Ovary (tissue), 9 donors: ENCODE results near the gene POLR3E. TPM values are rescaled to one million over a fixed set of nuclear protein-coding genes. Genes with fewer than 3 reads are reported as not detected.

ENCODE experiments used
- DNase-seq, 5 donors: peaks; one replicate each; pipeline ENCODE4 v3.0.0-alpha.2; 2019 to 2020
- H3K27ac ChIP-seq, 2 donors: fragments of 200-600 bp; one replicate each; pipeline versions ENCODE4 v1.5.1 to v1.8.0; 2019 to 2022
- H3K27me3 ChIP-seq: fragments of 200-600 bp; one replicate; pipeline ENCODE4 v1.8.0; 2022
- H3K36me3 ChIP-seq: fragments of 200-600 bp; sonication (generic); one replicate; pipeline ENCODE4 v1.5.1; 2019
- H3K4me1 ChIP-seq: one replicate; pipeline ENCODE4 v1.8.1; 2013; ENCODE audit warnings: mild to moderate bottlenecking, moderate library complexity; ENCODE audit not compliant: insufficient read depth
- H3K4me3 ChIP-seq: fragments of 200-600 bp; sonication (generic); one replicate; pipeline ENCODE4 v1.5.1; 2017
- H3K9me3 ChIP-seq, 2 donors: fragments of 200-600 bp in 1 of 2; sonication (generic) in 1 of 2; one replicate each; pipeline versions ENCODE4 v1.5.1 to v1.8.1; 2013 to 2019; ENCODE audit warnings: mild to moderate bottlenecking in 1 of 2, moderate library complexity in 1 of 2
- EP300 ChIP-seq: sonication (generic); formaldehyde crosslinking; IDR thresholded peaks from one replicate; pipeline ENCODE4 v1.6.1; 2017; ENCODE audit warnings: antibody characterized with exemption
- POLR2A ChIP-seq: fragments of 450-650 bp; IDR thresholded peaks from one replicate; pipeline ENCODE4 v1.6.1; 2017; ENCODE audit warnings: antibody characterized with exemption, mild to moderate bottlenecking, moderate library complexity
- WGBS, 3 donors: extraction: QIAGEN DNeasy Blood & Tissue Kit in 1 of 3; methylation state at CpG; one replicate each; pipeline versions ENCODE4 v1.1.5 to v1.1.7; 2013 to 2017; 5-methylcytosine and 5-hydroxymethylcytosine counted together
- intact Hi-C, 4 donors: fragments of 100-400 bp; cut with DNase I; formaldehyde crosslinking; loops; one replicate each; pipeline versions ENCODE4 v1.11.0 to v1.15.1; 2022 to 2023
- polyA plus RNA-seq, 2 donors: library from polyadenylated mRNA; stranded (reverse); fragments of 200-250 nt in 1 of 2; fragments of 350-450 nt in 1 of 2; fragmentation: Illumina TruSeq in 1 of 2; extraction: RNeasy Lipid Tissue Mini Kit (QIAGEN cat#74804) in 1 of 2; gene quantifications; one replicate each; pipeline ENCODE4 v1.2.3, GENCODE V29; 2013 to 2014
- total RNA-seq, 7 donors: library from RNA; depleted of rRNA in 2 of 7; stranded (reverse); fragments of >200 nt in 2 of 7; fragmentation: NEBNext Ultra II Directional in 3 of 7; extraction: Animal tissue kit (Norgen Biotek cat#: 25700) in 3 of 7; gene quantifications; one replicate each; pipeline versions ENCODE4 v1.1.0 to v1.2.4, GENCODE V29; 2016 to 2023
- TF ChIP-seq, protein P1 (sequence below), 3 donors: fragments of 450-650 bp in 2 of 3; fragments of 200-600 bp in 1 of 3; IDR thresholded peaks; one replicate each; pipeline versions ENCODE4 v1.5.1 to v1.8.0; 2016 to 2022; ENCODE audit warnings: antibody characterized with exemption in 3 of 3, mild to moderate bottlenecking in 1 of 3
- donor health status: DM: no; HTN: no; CAD: no; lungs with moderate emphysema.
- donor health status: DM: no; HTN: no; CAD: no.
- donor health status: Bipolar disorder and iron deficiency.
- donor health status: DM: yes; HTN: yes; CAD: no.
- donor health status: DM: no; HTN: no; CAD: no.
- donor health status: DM: yes; HTN: yes; CAD: no.

The POLR3E gene
- total and polyA plus RNA-seq, 9 donors: 18.6 to 57.0 (median 40.8) TPM

- H3K27ac ChIP-seq: no peak overlapping the region
These were observed 31.9 kb upstream of the POLR3E start for GRCh38 chr16:22265351-22265750.

GRCh38 chr16:22266546-22266945, 30.7 kb upstream of the POLR3E start:
- no peak for DNase-seq
- 92 to 98% (median 95%) methylated on average over 16 to 19 of the region's 19 CpGs for WGBS, 3 donors
- no peaks in the 10 kb centered on the region for H3K27me3 ChIP-seq
- no peaks in the 10 kb centered on the region for H3K36me3 ChIP-seq
- H3K4me3 ChIP-seq: no peak overlapping the region
- intact Hi-C loops: no loop called here
- TF ChIP-seq EP300 (no peak), POLR2A (no peak)
- TF ChIP-seq, protein P1, sequence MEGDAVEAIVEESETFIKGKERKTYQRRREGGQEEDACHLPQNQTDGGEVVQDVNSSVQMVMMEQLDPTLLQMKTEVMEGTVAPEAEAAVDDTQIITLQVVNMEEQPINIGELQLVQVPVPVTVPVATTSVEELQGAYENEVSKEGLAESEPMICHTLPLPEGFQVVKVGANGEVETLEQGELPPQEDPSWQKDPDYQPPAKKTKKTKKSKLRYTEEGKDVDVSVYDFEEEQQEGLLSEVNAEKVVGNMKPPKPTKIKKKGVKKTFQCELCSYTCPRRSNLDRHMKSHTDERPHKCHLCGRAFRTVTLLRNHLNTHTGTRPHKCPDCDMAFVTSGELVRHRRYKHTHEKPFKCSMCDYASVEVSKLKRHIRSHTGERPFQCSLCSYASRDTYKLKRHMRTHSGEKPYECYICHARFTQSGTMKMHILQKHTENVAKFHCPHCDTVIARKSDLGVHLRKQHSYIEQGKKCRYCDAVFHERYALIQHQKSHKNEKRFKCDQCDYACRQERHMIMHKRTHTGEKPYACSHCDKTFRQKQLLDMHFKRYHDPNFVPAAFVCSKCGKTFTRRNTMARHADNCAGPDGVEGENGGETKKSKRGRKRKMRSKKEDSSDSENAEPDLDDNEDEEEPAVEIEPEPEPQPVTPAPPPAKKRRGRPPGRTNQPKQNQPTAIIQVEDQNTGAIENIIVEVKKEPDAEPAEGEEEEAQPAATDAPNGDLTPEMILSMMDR (IDR thresholded peaks at IDR 0.05): no peak
- H3K27ac ChIP-seq: no peak overlapping the region
- H3K9me3 ChIP-seq: no peaks in the 10 kb centered on the region
- no peaks in the 10 kb centered on the region for H3K4me1 ChIP-seq

More at GRCh38 chr16:22265351-22265750, 31.9 kb upstream of the POLR3E start:
- H3K27me3 ChIP-seq: no peaks in the 10 kb centered on the region
- no peak for DNase-seq
- H3K4me1 ChIP-seq: no peaks in the 10 kb centered on the region
- WGBS, 3 donors: 90% methylated on average over 5 of the region's 5 CpGs
- H3K4me3 ChIP-seq: no peak overlapping the region
- no peaks in the 10 kb centered on the region for H3K36me3 ChIP-seq
- H3K9me3 ChIP-seq: no peaks in the 10 kb centered on the region
- intact Hi-C loops: no loop called here
- TF ChIP-seq EP300: no peak
- TF ChIP-seq POLR2A: no peak
- TF ChIP-seq, protein P1 (IDR thresholded peaks at IDR 0.05): no peak

GRCh38 chr16:22267764-22268163, 29.4 kb upstream of the POLR3E start:
- DNase-seq: no peak
- intact Hi-C loops: no loop called here
- Histone ChIP-seq H3K36me3 (no peaks in the 10 kb centered on the region), H3K27ac (no peak overlapping the region), H3K4me1 (peaks cover 3% of the 10 kb centered on the region), H3K27me3 (no peaks in the 10 kb centered on the region), H3K9me3 (no peaks in the 10 kb centered on the region), H3K4me3 (no peak overlapping the region)
- WGBS, 3 donors: 78 to 83% (median 81%) methylated on average over 8 of the region's 8 CpGs
- TF ChIP-seq EP300 (no peak), POLR2A (no peak)
- TF ChIP-seq, protein P1 (IDR thresholded peaks at IDR 0.05): no peak

GRCh38 chr16:22270525-22270924, 26.7 kb upstream of the POLR3E start:
- TF ChIP-seq EP300 (no peak), POLR2A (no peak)
- TF ChIP-seq, protein P1 (IDR thresholded peaks at IDR 0.05): no peak
- Histone ChIP-seq H3K36me3 (no peaks in the 10 kb centered on the region), H3K27me3 (no peaks in the 10 kb centered on the region), H3K27ac (no peak overlapping the region), H3K4me3 (no peak overlapping the region), H3K4me1 (peaks cover 11% of the 10 kb centered on the region), H3K9me3 (no peaks in the 10 kb centered on the region)
- WGBS, 3 donors: 91 to 93% (median 93%) methylated on average over 3 of the region's 3 CpGs
- DNase-seq: no peak
- intact Hi-C loops: no loop called here
